D721Med (cell line): ENCODE results near the gene ACTL6A.

Experiments used
- DNase-seq: peaks from one replicate; pipeline ENCODE4 v3.0.0; 2011; ENCODE audit warnings: low spot score; ENCODE audit not compliant: insufficient read length
- FAIRE-seq: peaks from 2 replicates; lab custom pipeline; 2011; peaks lifted over from hg19 to GRCh38; lab: Jason Lieb, UNC
- CTCF ChIP-seq: IDR thresholded peaks from 2 replicates; pipeline ENCODE4 v1.5.1; 2012; ENCODE audit warnings: mild to moderate bottlenecking, control low read depth; ENCODE audit not compliant: insufficient read depth; ENCODE audit errors: missing control alignments

The ACTL6A gene

GRCh38 chr3:179630753-179631451 is 68.2 kb downstream of the ACTL6A start:
- FAIRE-seq: no peak

More at GRCh38 chr3:179630753-179631451, 68.2 kb downstream of the ACTL6A start:
- DNase-seq: no peak
- no peak for TF ChIP-seq CTCF
